NCI-H1930 (cell line): Measurements from ENCODE around the gene IGF1R.

ENCODE experiments used
- DNase-seq, 2 experiments: peaks; one replicate each; lab custom pipeline; 2025; lab: John Stamatoyannopoulos, UW

The IGF1R gene

DNA sequence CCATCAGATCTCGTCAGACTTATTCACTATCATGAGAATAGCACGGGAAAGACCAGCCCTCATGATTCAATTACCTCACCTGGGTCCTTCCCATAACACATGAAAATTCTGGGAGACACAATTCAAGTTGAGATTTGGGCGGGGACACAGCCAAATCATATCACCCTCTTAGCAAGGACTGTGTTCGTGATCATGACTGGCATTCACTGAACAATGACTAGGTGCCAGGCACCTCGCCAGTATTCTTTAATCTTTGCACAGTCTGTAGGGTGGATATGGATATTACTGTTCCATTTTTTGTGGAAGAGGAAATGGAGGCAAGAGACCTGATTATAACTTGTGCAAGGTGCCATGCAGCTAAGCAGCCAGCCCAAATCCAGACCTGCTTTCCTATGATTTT, 77.5 kb downstream of the IGF1R start:
- no peak for DNase-seq

DNA sequence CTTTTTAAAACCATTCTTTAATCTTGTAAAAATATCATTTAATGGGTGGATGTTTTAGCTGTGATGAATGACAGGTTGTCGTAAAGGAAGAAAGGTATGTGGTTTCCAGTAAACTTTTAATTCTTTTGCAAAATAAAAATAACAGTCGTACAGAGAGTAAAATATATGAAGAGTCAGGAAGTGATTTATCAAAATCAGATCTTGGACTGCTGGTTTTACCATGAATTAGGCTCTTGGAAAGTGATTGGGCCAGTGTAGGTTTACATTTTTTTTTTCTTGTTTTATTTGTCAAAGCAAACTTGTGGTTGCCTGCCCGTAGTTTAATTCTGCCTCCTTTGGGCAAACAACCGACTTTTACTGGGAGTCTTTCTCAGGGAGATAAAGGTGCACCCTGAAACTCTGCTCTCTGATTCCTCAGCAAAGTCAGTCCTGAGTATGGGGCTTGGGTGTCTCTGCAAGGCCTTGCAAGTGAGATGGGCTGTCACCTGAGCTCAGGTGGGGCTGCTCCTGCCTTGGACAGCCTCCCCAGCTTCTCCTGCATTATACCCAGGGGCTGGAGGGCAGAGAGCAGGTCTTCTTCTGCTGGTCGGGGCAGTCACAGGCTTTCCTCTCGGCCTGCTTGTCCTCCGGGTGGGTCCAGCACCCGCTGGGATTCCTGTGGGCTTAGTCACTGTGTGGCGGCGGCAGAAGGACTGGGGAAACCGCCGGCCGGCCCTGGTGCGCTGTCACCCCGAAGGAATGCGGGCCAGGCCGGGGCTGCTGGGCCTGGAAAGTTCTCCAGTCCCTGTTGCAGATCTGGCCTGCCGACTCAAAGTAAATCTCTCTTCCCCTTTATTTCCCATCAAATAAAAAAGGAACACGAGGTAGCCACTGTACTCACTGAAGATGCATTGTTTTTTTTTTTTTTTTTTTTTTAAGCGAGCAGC, 79.0 kb downstream of the IGF1R start:
- DNase-seq, result no peak

DNA sequence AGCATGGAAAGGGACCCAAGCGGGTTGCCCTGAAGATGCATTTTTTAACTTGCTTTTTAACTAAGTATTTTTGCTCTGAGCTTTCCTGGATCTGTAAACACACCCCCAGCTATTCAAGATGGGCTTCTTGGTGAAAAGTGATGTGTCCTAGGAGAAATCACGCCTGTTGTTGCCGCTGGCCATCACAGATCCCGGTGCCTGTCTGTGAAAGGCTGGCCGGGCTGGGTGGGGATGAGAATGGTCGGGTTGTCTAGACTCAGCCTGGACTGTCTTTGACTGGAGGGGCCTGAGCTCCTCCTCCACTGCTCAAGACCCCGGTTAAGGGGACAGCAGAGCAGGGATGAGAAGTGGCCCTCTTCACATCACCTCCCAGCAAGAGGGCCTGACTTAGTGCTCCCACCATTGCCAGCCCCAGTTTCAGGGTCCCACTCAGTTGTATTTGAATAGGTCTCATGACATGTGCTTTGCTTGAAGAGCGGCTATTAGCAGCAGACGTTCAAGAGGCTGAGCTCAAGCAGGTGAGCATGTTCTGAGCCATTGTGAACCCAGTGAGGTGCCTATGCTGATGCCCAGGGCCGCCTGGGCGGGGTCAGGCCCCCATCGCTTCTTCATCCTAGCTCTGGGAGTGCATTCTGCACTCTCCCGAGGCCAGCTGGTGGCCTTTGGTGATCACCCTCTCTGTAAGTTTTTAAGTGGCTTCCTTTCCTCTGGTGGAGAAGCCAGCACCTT, 79.9 kb downstream of the IGF1R start:
- DNase-seq, result no peak

DNA sequence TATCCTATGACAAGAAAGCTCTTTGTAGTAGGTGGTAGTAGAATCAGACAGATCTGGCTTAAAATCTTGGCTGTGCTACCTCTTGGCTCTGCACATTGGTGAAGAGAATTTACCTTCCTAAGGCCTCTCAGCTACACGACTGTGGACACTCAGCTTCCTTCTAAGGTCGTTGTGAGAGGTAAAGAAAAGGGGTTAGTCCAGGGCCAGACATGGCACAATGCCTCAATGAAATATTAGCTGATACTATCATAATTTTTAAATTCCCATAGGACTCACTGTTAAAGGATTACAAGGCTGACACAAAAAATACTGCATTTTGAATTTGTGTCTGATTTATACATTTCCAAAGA, 80.4 kb downstream of the IGF1R start:
- DNase-seq, result no peak

DNA sequence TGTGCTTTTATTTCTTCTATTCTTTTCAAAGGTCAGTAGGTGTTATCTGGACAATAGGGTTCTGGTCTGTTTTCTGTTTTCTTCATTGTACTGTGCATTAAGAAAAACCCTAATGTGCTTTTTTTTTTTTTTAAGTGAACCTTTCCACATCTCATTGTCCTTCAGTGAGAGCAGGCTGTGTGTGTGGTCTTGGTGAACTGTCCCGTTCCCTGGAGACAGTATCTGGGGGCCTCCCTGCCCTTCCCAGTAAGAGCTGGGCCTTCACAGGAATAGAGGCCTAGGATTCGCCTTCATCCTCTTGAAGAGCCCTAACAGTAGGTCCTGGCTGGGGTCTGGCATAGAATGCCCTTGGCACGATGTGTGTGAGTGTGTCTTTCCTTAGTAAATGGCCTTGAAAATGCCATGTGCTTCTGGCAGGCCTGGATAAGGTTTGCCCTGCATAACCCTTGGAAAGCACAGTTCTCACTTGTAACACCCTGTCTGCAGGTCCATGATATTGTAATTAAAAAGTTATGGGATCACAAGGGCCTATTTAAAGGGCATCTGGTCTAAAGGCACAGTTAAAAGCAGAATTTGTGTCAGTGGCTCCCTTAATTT, 81.2 kb downstream of the IGF1R start:
- DNase-seq, result no peak

DNA sequence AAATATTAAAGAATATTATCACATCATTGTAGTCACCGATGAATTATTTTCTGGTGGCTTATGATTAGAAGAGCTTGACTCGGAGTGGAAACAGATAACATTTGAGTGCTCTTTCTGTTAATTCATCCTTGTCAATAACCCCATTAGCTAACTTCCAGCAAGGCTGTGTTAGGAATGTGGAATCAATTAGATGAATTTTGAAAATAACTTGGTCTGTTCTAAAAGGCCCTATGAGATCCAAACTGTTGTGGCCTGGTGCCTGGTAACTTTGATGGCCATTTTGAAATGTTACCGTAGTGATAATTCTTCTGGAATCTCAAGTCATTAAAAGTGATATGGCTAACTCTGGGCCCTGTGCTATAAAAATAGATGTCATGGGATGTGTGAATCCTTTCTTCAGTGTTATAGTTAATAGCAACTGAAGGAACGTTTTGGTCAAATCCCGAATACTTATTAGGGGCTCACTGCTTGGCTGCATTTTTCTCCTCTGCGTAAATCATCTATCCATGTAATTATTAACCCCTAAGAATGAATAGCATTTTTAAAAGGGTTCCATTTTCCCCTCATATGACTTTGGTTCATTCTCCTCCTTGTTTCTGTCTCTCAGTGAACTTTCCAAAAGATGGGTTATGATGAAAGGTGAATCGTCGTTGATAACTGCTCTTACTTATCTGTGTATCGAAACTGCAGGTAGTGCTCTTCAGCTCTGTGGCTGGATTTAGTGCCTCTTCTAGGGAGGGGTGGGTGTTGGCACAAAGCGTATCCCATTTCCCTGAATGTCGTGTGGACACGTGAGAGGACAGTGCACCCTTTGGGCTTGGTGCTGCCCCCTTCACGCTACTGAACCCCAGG, 82.7 kb downstream of the IGF1R start:
- DNase-seq, result no peak

DNA sequence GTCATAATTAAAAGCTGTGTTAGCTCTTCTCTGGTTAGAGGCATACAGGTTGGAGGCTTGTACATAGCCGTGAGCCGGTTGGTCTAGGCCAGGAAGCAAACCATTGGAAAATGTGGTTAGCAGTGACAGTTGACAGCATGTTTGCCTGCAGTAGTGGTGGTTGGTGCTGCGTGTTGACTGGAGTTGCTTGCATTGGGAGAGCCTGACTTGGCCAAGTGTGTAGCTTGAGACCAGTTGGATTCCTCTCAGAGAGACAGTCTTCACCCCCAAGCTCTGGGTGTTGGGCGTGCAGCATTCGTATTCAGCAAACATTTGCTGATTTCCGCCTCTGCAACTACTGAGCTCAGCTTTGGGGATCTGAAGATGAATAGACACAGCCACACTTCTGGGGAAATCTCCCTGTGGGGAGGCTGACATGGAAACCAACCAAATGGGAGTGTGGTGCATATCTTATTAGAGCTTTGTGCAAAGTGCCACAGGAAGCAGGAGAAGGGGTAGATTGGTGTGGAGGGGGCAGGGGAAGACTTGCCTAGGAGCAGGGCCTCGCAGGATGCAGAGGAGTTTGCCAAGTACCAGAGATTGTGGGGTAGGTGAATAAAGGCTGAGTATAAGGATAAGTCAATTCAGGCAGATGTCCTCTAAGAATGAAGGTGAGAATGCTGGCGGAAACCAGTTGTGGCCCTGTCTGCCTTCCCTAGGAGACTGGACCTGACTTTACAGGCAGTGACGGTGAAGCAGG, 83.5 kb downstream of the IGF1R start:
- no peak for DNase-seq

DNA sequence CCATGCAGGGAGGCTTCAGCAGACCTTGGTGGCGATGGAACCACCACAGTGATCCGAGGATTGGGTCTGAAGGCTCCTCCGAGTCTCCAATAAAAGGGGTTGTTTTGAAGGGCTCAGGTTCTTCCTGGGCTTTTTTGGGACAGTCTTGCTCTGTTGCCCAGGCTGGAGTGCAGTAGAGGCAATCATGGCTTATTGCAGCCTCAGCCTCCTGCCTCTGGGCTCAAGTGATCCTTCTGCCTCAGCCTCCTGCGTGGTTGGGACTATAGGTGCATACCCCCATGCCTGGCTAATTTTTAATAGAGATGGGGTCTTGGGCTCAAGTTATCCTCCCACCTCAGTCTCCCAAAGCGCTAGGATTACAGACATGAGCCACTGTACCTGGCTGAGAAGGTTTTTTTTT, 84.8 kb downstream of the IGF1R start:
- no peak for DNase-seq

DNA sequence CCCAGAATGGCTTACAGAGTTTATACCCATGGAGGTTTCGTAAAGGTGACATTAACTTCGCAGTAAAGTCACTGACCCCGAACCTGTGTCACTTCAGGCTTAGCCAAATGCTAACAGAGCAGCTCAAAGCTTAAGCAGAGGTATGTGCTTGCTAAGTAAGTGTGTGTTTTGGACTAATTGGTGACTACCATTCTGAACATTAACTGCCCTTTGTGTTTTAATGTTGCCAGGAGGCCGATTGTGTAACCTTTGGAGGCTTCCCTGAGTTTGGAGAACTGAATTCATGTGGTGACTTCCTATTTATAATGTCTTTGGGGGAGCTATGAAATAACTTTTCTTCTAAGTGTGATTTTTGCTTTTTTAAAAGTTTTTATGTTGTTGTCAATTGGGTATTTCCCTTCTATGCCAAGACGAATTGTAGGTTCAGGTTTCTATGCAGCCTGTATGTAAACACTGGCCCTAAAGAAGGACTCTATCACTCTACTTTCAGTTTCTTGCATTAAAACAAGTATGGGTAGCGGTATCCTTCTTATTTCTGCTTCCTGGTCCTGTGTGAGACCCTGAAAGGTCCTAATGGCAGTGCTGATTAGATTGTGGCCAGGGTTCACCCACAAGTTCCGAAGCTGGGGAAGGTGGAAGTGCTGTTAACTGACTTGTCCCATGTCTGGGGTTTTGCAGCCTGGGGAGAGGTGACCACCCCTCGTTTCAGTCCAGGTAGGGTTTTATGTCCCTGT, 86.3 kb downstream of the IGF1R start:
- no peak for DNase-seq

DNA sequence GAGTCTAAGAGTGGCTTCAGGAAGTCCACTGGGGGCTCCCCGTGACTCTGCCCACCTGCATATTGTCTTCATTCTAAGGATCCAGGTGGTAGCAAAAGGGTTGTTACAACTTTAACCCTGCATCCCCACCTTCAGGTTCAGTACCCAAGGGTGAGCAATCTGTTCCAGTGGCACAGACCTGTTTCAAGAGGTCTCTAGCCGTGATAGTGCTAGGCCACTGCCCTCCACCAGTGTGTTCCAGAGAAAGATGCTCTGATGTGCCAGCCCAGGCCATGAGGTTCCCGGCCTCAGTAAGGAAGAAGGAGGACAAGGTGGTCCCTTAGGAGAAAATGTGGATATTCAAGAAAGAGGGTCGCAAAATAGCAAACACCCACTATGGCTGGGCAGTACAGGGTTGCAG, 87.0 kb downstream of the IGF1R start:
- DNase-seq, result no peak

DNA sequence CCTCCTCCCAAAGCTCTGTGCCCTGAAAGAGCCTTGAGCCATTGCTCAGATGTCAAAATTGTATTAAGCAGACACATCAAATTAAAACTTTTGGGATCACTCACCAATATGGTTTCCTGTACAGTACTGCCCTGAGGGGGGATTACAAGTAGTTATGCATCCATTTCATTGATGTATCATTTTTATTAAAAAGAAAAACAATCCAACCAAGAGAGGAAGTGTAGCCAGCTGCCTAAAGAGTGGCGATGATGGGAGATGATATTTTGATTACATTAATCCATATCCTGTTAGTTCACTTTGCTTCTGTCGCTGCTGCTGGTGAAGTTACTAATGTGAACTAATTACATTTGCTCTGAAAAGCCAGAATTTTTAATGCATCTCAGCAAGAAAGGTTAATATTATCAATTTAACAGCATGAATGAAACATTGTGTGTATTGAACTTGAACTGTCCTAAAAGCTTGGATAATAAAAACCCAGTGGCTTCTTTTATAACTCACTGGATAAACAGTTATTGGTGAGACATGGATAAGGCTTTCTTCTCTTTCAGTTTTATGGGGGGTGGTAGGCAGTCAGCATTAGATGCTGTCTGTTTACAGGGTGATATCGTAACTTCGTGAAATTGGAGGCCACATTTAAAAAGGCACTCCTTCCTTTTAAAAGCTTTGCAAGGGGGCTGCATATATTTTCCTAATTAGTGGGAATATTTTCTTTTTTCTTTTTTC, 87.7 kb downstream of the IGF1R start:
- no peak for DNase-seq

DNA sequence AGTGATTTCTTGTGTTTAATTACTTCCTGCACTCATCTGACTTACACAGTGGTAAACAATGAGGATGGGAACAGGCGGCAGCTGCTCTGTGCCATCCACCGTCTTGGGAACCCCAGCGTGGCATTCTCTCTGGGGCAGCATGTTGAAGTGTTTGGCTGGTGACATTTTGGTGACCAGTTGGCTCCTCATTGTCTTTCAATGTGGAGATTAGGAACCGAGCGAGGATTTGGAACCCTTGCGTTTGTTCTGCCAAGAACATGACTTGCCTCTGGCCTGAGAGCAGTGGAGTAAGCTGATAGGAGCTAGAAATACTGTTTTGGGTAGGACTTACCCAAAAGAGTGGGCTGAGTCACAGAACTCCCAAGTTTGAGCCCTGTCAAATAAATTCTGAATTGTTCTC, 88.8 kb downstream of the IGF1R start:
- no peak for DNase-seq

DNA sequence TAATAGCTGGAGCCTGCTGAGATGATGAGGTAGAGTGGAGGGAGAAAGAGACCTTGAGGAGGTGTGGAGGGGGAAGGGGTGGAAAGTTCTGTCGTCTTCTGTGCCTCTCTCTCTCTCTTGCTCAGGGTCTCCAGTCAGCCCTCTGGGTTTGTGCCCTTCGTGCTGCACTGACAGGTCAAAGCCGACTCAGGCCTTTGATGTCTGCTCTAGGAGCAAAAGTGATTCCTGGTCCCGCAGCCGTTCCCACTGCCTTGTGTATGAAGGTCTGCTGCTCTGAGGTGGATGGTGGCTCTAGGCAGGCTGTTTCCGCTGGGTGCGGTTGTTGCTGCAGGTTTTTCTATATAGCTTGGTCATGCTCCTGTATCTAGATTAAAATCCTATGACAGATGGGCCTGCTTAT, 89.4 kb downstream of the IGF1R start:
- DNase-seq, result no peak

DNA sequence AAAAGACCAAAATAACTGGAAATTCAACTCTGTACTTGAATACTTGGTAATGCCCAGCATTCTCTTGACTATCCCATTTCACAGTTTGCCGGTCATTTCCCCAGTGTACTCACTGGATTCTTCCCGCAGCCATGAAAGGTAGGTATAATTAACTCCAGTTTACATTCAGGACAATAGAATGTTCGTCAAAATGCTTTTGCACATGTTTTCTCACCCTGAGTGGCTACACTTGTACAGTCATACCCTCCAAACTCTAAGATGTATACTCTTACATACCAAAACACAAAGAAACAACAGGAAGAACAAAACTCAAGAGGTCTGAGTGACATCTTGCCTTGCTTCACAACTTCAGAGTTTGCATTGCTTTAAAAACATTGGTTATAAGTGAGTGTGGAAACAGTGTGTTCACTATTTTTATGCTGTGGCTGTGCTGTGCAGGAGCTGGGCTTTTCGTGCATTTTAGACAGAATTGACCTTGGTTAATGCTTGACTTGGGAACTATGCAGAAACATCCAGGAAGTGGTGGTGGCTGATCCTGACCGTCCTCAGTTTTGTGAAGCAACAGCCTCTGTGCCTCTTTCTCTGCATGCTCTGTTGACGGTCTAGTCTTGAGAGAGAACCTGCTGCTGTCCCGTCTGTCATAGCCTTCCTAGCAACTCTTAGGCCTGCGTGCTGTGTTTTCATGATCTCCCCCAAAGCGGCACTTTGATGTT, 90.5 kb downstream of the IGF1R start:
- no peak for DNase-seq

DNA sequence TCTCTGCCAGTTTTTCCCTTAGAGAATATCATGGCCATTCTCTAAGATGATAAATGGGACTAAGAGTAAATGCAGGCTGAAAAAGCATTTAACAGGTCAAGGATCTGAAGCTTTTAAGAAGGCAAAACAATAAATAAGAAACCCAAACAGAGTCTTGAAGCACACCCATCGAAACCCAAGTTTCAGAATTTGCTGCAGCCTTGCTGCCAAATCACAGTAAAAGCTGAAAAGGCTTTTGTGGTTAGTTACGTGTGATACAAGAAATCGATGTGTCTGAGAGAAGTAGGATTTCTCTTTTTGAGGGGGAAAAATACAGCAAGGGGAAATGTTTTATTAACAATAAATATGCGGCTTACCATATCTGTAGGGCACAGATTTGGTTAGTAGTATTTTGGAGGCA, 92.0 kb downstream of the IGF1R start:
- DNase-seq, result no peak

DNA sequence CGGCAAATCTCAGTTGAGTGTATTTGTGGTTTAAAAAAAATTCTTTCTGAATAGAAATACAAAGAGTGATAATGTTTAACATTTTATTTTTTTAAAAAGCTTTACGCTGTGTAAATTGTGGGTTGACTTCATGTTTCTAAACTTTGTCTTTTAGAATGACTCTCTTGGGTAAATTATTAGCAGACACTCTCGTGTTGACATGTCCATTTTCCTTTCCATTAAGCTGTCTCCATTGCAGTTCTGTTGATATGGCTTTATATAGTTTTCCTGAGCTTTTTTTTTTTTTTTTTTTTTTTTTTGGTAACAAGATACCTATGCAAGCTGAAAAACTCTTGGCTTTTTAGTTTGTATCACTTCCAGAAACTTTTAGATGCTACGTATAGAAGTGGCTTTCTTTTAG, 92.6 kb downstream of the IGF1R start:
- no peak for DNase-seq

DNA sequence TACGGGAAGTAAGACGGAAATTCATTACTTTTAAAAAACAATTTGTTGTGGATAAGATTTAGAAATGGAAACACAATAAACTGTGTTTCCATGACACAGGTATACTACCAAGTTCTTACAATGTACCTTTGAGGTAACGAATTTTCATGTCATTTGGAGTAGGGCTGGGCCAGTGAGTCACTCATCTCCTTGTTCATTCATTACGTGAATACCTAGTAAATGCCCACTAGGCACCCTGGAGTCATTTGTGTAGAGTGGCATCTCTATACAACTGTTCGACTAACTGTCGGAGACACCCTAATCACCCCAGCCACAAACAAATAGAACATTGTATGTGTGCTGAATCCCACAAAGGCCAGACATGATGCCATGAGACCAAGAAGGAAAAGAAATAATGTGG, 94.8 kb downstream of the IGF1R start:
- no peak for DNase-seq

DNA sequence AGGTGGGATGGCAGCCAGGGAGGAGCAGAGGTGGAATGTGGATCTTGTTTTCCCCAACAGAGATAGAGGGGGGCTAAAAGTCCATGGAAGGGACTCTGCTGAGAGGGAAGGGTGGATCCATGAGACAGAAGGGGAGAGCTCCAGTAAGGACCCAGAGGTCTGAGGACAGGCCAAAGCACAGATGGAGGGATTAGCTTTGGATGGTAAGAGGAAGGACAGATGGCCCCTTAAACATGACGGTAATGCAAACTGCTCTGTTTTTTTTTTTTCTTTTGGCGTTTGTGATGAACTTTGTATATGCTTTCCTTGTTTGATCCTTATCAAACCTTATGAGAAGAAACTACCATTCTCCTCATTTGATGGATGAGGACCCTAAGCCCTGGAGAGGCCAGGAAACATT, 96.2 kb downstream of the IGF1R start:
- DNase-seq, result no peak

DNA sequence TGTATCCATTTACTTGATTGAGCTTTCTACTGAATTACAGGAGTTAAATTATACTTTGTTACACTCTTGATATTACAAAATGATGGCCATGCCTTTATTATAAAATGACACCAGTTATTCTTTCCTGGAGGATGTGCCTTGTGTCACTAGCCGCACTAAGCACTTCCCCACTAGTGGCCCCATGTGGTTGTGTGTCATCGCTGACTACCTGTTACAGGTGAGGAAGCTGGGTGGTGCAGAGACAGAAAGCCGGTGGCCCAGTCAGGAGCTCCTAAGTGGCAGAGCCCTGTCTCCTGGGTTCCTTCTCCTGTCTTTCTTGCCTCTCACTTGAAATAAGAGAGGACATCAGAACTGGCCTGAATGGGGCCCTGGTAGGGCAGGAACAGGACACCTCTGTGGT, 96.8 kb downstream of the IGF1R start:
- no peak for DNase-seq
